NCI-H1105 (cell line): ENCODE data around the gene RPS19BP1.

ENCODE experiments used
- DNase-seq: peaks from one replicate; lab custom pipeline; 2025; lab: John Stamatoyannopoulos, UW

The RPS19BP1 gene, protein sequence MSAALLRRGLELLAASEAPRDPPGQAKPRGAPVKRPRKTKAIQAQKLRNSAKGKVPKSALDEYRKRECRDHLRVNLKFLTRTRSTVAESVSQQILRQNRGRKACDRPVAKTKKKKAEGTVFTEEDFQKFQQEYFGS

DNA sequence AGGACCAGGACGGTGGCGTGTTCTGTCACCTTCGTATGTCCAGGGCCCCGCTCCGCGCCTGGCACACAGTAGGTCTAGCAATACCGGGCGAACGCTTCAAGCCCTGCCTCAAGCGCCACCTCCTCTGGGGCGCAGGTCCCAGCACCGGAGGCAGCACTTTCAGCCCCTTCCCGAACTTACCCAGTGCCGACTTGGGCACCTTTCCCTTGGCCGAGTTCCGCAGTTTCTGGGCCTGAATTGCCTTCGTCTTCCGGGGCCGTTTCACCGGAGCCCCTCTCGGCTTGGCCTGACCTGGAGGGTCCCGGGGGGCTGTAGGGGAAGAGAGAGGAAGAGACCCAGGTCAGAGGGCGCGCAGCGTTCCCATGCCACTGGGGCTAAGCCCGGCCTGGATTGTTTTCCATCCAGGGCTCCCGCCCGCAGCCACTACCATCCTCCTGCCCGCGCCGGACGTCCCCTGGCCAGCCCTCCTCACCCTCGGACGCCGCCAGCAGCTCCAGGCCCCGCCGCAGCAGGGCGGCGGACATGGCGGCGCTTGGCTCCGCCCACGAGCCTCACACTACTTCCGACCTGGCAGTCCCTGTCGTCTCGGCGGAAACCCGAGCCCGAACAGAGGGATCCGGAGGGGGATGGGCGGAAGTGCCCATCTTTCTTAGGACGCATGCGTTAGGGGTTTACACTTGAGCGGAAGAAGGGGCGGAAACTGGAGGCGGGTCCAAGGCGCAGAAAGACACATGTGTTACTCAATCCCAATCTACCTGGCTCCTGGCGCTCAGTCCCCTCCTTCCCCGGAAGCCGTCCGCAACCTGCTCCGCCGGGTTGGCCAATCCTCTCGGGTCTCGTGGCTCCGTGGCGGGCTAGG lies at the start of gene RPS19BP1:
Gene RPS19BP1 (minus strand): TSS at position 534 of the 859 bp plus-strand sequence. CDS start 10 bp downstream, at position 524.
- DNase-seq = peak; percentile 97

DNA sequence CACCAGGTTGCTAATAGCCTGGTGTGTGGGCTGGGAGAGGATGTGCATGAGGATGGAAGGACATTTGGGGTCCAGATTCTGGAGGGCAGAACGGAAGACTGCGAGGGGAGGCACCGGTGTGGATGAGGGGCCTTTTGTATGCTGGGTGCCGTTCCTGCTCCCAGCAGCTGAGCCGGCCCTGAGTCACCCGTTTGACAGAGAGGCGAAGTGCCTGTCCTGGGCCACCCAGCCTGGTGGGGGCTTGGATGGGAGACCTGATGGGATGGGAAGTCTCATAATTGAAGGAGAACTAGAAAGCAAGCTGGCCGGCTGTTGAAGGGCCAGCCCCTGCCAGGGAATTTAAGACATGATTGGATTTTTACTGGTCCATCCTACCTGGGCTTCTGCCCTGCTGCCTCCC lies 48.8 kb upstream of the RPS19BP1 start:
- no peak for DNase-seq

DNA sequence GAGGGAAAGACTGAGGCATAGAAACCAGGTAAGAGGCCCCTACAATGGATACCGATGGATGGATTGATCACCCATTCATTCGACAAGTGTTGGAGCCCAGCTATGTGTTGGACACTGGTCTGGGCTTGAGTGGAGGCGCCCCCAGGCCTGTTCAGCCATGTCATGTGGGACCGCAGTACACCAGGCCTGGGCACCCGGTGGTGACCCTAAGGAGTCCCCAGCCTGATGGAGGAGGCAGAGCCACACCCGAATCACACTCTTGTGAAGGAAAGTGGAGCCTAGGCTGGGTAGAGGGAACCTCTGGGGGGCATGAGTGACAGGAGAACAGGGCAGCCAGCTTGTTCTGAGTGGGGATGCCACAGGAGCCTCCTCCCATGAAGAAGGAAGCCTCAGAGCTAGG lies 48.2 kb upstream of the RPS19BP1 start:
- DNase-seq = no peak

DNA sequence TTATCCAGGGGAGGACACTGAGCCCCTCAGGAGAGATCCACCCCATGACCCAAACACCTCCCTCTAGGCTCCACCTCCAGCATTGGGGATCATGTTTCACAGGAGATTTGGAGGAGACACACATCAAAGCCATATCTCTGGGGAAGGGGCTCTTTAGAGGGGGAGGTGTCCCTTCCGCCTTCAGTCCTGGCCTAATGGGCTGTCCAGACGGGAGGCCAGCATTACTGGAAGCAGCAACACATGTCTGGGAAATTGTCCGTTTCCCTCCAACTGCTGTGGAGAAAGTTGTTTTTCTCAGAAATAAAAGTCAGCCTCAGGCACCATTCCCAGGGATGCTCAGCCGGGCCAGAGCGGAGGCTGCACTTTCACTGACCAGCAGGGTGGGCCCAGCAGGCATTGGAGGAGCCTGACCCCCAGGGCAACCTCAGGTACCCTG lies 47.5 kb upstream of the RPS19BP1 start:
- DNase-seq = no peak

DNA sequence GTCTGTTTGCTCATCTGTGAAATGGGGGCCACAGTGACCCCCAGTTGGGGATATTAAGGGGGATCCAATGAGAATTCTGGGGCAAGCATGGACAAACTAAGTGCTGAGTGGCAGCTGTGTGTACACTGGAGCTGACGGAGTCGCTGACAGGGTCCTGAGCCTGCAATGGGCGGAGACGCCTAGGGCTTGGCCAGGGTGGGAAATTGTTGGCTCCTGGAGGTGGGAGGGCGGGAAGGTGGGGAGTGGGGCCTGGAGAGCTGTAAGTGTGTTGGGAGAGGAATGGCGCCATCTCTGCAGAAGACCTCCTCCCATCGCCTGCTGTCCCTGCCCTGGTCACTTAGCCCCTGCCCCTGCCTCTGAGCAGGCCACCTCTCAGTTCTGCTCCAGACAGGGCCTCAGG lies 45.4 kb upstream of the RPS19BP1 start:
- DNase-seq = no peak

DNA sequence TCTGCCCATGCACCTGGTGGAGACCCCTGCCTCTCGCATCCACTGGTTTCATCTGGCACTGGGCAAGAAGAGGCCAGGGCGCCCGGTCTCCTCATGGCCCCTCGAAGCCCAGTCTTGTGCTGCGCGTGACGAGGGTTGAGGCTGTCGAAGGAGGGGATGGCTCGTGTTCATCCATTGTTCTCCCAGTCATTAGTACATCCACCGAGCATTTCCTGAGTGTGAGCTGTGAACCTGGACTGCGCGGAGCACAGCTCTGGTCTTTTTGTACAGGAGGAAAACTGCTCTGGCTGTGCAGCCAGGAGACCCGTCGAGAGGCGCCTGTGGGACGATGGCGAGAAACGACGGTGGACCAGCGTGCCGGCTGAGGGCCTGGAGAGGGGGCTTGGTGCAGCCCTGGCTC lies 44.8 kb upstream of the RPS19BP1 start:
- no peak for DNase-seq

DNA sequence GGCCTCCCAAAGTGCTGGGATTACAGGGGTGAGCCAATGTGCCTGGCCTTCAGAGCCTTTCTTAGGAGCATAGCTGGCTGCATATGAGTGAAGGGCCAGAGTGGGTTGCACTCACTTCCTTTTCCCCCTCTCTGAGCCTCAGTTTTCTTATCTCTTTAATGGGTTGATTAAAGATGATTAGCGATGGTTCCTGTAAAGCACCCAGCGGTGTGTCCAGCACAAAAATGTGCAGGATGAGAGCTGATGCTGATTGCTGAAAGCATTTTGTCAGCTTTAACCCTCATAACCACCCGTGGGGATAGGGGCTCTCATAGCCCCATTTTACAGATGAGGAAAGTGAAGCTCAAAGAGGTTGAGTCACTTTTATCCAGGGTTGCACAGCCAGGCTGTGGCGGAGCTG lies 43.5 kb upstream of the RPS19BP1 start:
- DNase-seq = no peak

DNA sequence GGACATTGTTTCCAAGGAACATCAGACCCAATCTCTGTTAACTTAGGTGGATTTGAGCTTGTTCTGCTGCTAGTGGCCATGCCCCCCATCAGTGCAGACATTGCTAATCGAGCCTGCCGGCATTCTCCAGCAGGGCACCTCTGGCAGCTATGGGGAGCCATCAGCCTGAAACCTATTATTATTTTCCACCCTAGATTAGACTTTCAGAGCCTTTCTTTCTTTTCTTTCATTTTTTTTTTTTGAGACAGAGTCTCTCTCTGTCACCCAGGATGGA lies 42.9 kb upstream of the RPS19BP1 start:
- DNase-seq = no peak

DNA sequence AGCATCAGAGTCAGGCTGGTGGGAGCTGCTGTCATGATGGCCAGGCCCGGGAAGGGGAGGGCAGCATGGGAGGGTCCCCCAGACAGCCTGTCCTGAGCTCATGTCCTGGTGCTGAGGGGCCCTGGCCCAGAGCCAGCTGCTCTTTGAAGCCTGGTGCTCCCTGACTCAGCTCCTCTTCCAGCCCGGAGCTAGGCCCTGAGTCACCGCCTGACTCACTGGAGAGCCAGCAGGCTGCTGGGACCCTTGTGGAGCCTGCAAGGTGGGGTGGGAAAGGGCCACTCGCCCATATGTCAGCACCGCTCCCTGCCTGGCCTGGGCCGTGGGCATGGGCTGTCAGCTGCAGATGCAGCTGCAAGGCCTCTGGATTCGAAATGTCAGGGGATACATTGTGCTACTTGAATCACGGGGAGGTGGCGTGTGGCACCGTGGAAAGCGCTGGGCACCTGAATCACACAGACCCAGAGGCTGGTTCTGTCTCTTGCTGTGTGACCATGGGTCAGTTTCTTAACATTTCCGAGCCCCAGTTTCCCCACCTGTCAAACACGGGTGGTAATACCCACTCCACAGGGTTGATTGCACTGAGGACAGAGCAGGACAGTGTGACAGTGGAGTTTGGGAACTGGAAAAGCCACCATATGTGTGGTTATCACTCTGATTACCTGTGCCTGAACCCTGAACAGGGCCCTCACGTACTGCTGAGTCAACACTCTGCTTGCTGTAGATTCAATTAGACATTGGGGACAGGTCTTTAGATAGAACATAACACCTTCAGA lies 42.4 kb upstream of the RPS19BP1 start:
- DNase-seq = no peak

DNA sequence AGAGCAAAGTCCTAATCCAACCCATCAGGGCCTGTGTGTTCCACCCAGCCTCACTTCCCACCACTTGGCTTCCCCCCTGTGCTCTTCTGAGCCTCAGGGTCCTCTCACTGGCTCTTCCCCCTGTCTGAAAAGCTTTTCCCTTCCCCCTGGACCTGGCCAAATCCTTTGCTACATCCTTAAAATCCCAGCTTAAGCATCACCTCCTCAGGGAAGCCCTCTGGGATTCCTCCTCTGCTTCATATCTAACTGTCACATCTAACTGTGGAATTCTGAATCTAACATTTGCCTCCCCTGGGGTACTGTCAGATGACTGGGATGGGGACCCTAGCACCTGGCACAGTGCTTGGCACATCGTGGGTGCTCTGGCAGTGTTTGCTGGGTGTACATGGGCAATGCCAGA lies 39.0 kb upstream of the RPS19BP1 start:
- no peak for DNase-seq

DNA sequence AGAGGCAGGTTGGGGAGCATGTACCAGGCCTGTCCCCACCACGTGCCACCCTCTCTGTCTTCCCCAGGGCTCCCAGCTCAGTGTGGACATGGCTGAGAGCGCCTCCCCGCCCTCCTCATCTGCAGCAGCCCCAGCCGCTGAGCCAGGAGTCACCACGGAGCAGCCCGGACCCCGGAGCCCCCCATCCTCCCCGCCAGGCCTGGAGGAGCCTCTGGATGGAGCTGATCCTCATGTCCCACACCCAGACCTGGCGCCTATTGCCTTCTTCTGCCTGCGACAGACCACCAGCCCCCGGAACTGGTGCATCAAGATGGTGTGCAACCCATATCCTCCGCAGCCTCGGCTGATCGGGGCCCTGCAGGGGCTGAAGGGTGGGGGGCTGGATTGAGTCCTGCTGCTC lies 38.1 kb upstream of the RPS19BP1 start, which contains the start of gene CACNA1I:
Gene CACNA1I (plus strand): TSS at position 89 of the 400 bp plus-strand sequence. CDS start 0 bp downstream, at position 89.
- no peak for DNase-seq

DNA sequence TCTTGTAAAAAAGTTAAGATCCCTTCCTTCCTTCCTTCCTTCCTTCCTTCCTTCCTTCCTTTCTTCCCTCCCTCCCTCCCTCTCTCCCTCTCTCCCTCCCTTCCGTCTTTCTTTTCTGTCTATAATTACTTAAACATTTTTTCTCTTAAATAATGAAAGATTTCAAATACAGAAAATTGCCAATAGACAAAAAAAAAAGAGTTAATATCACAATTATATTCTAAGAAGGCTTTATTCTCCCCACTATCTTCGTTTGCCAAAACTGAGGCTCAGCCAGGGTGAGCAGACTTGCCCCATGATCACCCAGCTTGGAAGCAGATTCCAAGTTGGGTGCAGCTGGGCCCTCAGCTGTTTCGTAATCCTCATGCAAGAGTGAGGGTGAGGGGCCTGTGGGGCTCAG lies 37.7 kb upstream of the RPS19BP1 start:
- no peak for DNase-seq

DNA sequence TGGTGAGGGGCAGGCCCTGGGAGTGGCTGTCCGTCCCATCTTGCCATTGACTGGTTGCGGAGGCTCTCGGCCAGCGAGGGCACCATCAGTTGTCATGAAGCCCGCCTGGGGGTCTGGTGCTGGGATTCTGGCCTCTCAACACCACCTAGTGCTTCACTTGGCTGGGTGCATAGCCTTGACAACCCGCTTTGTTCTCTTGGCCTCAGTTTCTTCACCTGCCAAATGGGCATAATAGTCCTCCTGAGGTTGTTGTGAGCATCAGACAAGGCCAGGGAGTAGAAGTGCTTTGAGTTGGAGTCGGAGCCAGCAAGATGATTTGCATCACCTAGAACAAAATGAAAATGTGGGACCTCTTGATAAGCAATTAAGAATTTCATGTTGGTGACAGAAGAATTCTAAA lies 36.5 kb upstream of the RPS19BP1 start:
- no peak for DNase-seq

DNA sequence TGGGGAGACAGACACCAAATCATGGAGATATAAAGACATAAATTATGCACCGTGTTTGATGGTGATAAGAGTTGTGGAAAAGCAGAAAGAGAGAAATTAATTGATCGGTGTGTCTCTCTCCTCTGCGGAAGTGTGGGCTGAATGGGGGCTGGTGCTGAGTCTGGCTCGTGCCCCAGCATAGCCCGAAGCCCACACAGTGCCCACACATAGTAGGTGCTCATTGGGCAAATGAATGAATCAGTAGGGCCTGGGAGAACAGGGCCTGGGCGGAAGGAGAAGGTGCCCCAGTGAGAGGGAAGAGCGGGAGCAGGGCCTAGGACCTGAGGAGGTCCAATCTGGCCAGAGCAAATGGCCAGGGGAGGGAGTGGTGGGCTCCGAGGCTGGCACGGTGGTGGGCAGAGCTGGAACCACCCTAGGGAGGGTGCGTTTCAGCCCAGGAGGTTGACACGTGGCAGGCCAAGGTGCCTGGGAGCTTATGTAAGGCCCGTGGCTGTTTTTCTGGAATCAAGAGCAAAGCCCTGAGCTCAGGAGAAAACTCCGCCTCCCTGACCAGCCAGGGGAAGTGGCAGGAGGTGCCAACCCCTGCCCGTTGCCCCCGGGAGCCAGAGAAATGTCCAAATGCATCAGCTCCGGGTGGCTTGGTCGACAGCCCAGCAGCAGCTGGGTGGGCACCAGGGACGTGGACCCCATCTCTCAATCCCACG lies 35.9 kb upstream of the RPS19BP1 start:
- DNase-seq = no peak

DNA sequence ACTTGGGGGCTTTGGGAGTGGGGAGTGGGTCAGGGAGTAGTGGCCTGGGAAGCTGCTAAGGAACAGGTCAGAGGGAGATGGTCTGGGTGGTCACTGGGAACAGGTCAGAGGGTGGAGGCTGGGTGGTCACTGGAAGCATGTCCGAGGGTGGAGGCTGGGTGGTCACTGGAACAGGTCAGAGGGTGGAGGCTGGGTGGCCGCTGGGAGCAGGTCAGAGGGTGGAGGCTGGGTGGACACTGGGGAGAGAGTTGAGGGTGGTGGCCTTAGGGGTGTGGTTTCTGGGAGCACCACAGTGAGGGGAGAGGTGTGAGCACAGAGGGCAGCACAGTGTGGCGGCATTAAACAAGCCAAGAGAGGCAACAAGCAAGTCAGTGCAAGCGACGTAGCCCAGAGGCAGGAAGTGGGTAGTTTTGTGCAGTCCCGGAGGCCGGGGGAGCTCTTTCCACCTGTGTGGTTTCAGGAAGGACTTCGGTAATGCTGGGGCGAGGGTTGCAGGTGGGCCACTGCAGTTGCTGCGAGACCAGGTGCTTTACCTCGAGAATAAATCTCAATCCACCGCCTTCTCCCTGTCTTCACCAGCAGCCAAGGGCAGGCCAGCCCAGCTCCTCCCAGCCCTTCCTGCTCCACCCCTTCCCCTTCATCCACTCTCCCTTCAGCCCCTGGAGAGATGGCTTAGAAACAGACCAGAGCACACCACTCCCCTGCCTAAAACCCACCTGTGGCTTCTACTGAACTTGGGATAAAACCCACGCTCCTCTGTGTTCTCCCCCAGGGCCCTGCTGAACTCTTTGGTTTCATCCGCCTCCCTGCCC lies 34.8 kb upstream of the RPS19BP1 start:
- DNase-seq = no peak

DNA sequence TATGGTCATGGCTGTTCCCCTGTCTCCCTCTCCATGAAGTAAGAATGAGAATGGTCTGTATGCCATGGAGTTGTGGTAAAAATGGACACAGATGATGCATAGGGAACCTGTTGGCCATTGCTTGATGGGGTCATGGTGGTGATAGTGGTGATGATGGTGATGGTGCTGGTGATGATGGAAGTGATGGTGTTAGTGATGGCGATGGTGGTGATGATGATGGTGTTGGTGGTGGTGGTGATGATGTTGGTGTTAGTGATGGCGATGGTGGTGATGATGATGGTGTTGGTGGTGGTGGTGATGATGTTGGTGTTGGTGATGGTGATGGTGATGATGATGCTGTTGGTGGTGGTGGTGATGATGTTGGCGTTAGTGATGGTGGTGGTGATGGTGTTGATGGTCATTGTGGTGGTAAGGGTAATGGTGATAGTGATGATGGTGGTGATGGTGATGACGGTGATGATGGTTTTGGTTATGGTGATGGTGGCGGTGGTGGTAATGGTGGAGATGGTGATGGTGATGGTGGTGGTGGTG lies 32.9 kb upstream of the RPS19BP1 start:
- DNase-seq = no peak

DNA sequence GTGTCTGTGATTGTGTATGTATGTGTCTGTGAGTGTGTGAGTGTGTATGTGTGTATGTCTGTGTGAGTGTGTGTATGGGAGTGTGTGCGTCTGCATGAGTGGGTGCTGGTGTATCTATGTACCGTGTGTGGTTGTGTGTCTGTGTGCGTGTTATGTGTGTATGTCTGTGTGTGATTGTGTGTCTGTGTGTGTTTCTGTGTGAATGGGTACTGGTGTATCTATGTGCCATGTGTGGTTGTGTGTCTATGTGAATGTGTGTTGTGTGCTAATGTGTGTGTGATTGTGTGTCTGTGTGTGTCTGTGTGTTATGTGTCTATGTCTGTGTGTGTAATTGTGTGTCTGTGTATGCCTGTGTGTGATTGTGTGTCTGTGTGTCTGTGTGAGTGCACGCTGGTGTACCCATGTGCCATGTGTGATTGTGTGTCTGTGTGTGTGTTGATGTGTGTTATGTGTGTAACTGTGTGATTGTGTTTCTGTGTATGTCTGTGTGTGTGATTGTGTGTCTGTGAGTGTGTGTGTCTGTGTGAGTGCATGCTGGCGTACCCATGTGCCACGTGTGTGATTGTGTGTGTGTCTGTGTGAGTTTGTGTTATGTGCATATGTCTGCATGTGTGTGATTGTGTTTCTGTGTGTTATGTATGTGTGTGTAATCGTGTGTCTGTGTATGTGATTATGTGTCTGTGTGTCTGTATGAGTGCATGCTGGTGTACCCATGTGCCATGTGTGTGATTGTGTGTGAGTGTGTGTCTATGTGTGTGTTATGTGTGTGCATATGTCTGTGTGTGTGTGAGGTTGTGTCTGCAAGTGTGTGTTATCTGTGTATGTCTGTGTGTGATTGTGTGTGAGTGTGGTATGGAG lies 31.3 kb upstream of the RPS19BP1 start:
- no peak for DNase-seq

DNA sequence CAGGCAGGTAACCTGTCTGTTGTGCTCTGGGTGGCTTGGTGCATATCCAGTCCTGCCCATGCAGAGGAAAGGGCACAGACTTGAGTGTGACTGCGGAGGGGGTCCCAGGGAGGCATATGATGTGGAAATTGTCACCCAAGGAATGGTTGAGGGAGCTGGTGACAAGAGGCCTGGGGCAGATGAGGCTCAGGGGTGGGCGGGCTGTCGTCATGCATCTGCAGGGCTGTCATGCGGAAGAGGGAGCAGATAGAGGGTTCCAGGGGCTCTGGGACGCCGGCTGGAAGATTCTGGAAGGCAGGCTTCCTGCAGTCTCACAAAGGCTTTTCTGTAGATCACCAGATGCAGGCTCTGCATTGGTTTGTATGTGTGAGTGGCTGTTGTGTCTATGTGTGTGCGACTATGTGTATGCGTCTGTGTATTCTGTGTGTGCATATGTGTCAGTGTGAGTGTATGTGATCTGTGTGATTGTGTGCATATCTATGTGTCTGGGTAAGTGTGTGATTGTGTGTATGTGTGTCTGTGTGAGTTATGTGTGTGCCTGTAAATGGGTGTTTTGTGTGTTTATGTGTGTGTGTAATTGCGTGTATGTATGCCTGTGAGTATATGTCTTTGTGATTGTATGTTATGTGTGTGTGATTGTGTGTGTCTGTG lies 30.4 kb upstream of the RPS19BP1 start:
- DNase-seq = no peak

DNA sequence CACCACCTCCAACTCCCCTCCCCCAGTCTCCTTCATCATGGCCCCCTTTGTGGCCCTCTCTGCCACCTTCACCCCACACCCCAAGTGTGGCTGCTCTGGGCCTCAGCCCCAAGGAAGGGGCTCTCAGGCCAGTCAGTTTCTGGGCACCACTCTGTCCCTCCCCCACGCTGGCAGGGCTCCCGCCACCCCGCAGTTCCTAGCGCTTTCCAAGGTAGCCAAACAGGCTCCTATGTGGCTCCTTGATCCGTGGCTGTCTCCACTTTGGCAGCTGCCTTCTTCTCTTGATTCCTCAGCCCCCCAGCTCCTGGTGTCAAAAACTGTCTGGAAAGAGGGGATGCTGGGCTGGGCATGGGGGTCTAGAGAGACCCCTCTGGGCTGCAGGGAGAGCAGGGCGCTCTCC lies 27.6 kb upstream of the RPS19BP1 start:
- DNase-seq = no peak
